GM12878 (cell line): ENCODE results near the gene RNF31. TPM values are rescaled to one million over a fixed set of nuclear protein-coding genes. Genes with fewer than 3 reads are reported as not detected.

ENCODE experiments used
- BHLHE40 ChIP-seq, 2 experiments: fragments of 450-650 bp in 1 of 2; IDR thresholded peaks; 2 replicates each; pipeline ENCODE4 v1.6.1; 2011 to 2017; ENCODE audit warnings: low read depth in 2 of 2, borderline replicate concordance in 1 of 2, improper control_type of control experiment in 1 of 2, low read length in 1 of 2, mild to moderate bottlenecking in 1 of 2
- CBFB ChIP-seq: IDR thresholded peaks from 2 replicates; pipeline ENCODE4 v1.6.1; 2016; ENCODE audit warnings: antibody characterized with exemption, low read depth
- CREM ChIP-seq: IDR thresholded peaks from 2 replicates; pipeline ENCODE4 v1.6.1; 2014; ENCODE audit warnings: antibody characterized with exemption, low read depth
- EED ChIP-seq: sonication (generic); IDR thresholded peaks from 2 replicates; pipeline ENCODE4 v1.6.1; 2016; ENCODE audit warnings: antibody characterized with exemption, low read depth
- ELK1 ChIP-seq: IDR thresholded peaks from 2 replicates; pipeline ENCODE4 v1.6.1; 2012; ENCODE audit warnings: low read depth, low read length, improper control_type of control experiment
- ESRRA ChIP-seq: IDR thresholded peaks from 2 replicates; pipeline ENCODE4 v1.6.1; 2012; ENCODE audit warnings: mild to moderate bottlenecking, low read length, improper control_type of control experiment
- IKZF1 ChIP-seq: fragments of 450-650 bp; conservative IDR thresholded peaks from 2 replicates; pipeline ENCODE4 v1.6.1; 2017; ENCODE audit warnings: antibody characterized with exemption, mild to moderate bottlenecking
- IKZF2 ChIP-seq, 2 experiments: fragments of 450-650 bp; IDR thresholded peaks; 2 replicates each; pipeline ENCODE4 v1.6.1; 2017; ENCODE audit warnings: mild to moderate bottlenecking in 2 of 2, moderate library complexity in 2 of 2
- JUND ChIP-seq: IDR thresholded peaks from 2 replicates; pipeline ENCODE4 v1.6.1; 2012; ENCODE audit warnings: low read depth, mild to moderate bottlenecking, low read length, improper control_type of control experiment, moderate library complexity
- MEF2A ChIP-seq: IDR thresholded peaks from 2 replicates; pipeline ENCODE4 v1.6.1; 2011; ENCODE audit warnings: low read depth, mild to moderate bottlenecking, low read length, moderate library complexity; ENCODE audit not compliant: insufficient read depth
- MTA2 ChIP-seq: fragments of 450-650 bp; IDR thresholded peaks from 2 replicates; pipeline ENCODE4 v1.6.1; 2016; ENCODE audit warnings: low read depth, mild to moderate bottlenecking, moderate library complexity
- MXI1 ChIP-seq: fragments of 150-350 bp; IDR thresholded peaks from 2 replicates; pipeline ENCODE4 v1.6.1; 2011; ENCODE audit warnings: low read depth, mild to moderate bottlenecking, inconsistent platforms, low read length, improper control_type of control experiment
- NBN ChIP-seq: fragments of 450-650 bp; IDR thresholded peaks from 2 replicates; pipeline ENCODE4 v1.6.1; 2016
- POLR2AphosphoS5 ChIP-seq: IDR thresholded peaks from 2 replicates; pipeline ENCODE4 v1.6.1; 2011; ENCODE audit warnings: mild to moderate bottlenecking, low read length, inconsistent platforms
- PRDM15 ChIP-seq: fragments of 450-650 bp; formaldehyde crosslinking; IDR thresholded peaks from 2 replicates; pipeline ENCODE4 v1.4.0; 2020; ENCODE audit warnings: mild to moderate bottlenecking, moderate library complexity
- RUNX3 ChIP-seq: IDR thresholded peaks from 2 replicates; pipeline ENCODE4 v1.6.1; 2012; ENCODE audit warnings: low read length, inconsistent platforms
- ZNF207 ChIP-seq: fragments of 450-650 bp; IDR thresholded peaks from 2 replicates; pipeline ENCODE4 v1.6.1; 2014; ENCODE audit warnings: antibody characterized with exemption, mild to moderate bottlenecking, borderline replicate concordance
- ZNF687 ChIP-seq: fragments of 450-650 bp; IDR thresholded peaks from 2 replicates; pipeline ENCODE4 v1.6.1; 2017; ENCODE audit warnings: mild to moderate bottlenecking, moderate library complexity
- polyA plus RNA-seq, 11 experiments: library from polyadenylated mRNA; depleted of rRNA in 4 of 11; unstranded in 6 of 11; stranded (reverse) in 5 of 11; fragments of >200 nt; fragmentation: Nextera tagmentation in 4 of 11; fragmentation: Illumina TruSeq in 1 of 11; extraction: Ambion mirVana in 4 of 11; extraction: Trizol in 1 of 11; gene quantifications; 1 replicate in 1 of 11; 2 replicates in 10 of 11; pipeline versions ENCODE4 v1.2.1 to v1.2.3, GENCODE V29; 2011 to 2016; ENCODE audit warnings: inconsistent platforms in 2 of 11, missing spikeins in 2 of 11, low read depth in 1 of 11
- total RNA-seq, 4 experiments: library from RNA; depleted of rRNA in 3 of 4; stranded (reverse); fragments of >200 nt in 3 of 4; fragmentation: Illumina TruSeq in 1 of 4; extraction: Trizol in 1 of 4; gene quantifications; 2 replicates each; pipeline versions ENCODE4 v1.2.1 to v1.2.3, GENCODE V29; 2013 to 2021

The RNF31 gene
- total and polyA plus RNA-seq, 10 of the 15 experiments (the other 5 are each of a cell fraction or from before 2014, with no cell fraction given): 8.5 to 92.7 (median 52.0) TPM

- peak; percentile 52 to 67 for TF ChIP-seq IKZF2 (IDR thresholded peaks at IDR 0.05)
- TF ChIP-seq JUND: no peak
- peak; percentile 79; the same call in 1 of the 2 replicates for TF ChIP-seq ESRRA
- TF ChIP-seq BHLHE40 (IDR thresholded peaks at IDR 0.05; ENCODE audit: borderline replicate concordance in 1 of 2, low read depth in 2 of 2, low read length in 1 of 2): peak in 1 of 2 experiments; percentile 3; a peak in 1 of 4 replicates
- TF ChIP-seq CREM: peak; percentile 51
- peak; percentile 92 for TF ChIP-seq NBN
- peak; percentile 58 for TF ChIP-seq IKZF1
- TF ChIP-seq PRDM15: no peak
- TF ChIP-seq ZNF207: peak; percentile 39; the same call in 1 of the 2 replicates
- 0 out of 2 replicates have a peak, but pooled peaks have one; percentile 14 for TF ChIP-seq EED
- TF ChIP-seq MEF2A: peak; percentile 37; the same call in 1 of the 2 replicates
- TF ChIP-seq RUNX3: peak; percentile 70
- peak; percentile 72; the same call in 1 of the 2 replicates for TF ChIP-seq ZNF687
- peak; percentile 92 for TF ChIP-seq POLR2AphosphoS5
- TF ChIP-seq MXI1: peak; percentile 91
- peak; percentile 19; the same call in 1 of the 2 replicates for TF ChIP-seq ELK1
- peak; percentile 56; the same call in 1 of the 2 replicates for TF ChIP-seq MTA2
- peak; percentile 65 for TF ChIP-seq CBFB
These were observed 33.3 kb upstream of the RNF31 start (continued) for GRCh38 chr14:24113801-24114531.
